NCI-H2107 treated with DMSO at 0.1 percent for 48 hours (cell line): ENCODE results near the gene TRIM66.
A peak's percentile ranks its signal among the peaks of the same experiment; 100 is the strongest.

Experiments used
- DNase-seq: peaks from one replicate; lab custom pipeline; 2025; ENCODE audit not compliant: unreplicated experiment; lab: John Stamatoyannopoulos, UW

The TRIM66 gene

GRCh38 chr11:8614497-8614896 lies 68.0 kb downstream of the TRIM66 start:
- no peak for DNase-seq

- DNase-seq, result no peak
These were observed 69.4 kb downstream of the TRIM66 start for GRCh38 chr11:8613036-8613435.

GRCh38 chr11:8612522-8612921 lies 69.9 kb downstream of the TRIM66 start:
- DNase-seq, result no peak

- peak; percentile 70 for DNase-seq
These were observed 71.8 kb downstream of the TRIM66 start for GRCh38 chr11:8610532-8611116.

GRCh38 chr11:8608652-8609051 lies 73.8 kb downstream of the TRIM66 start:
- no peak for DNase-seq

- no peak for DNase-seq
These were observed 76.4 kb downstream of the TRIM66 start for GRCh38 chr11:8605971-8606563.

GRCh38 chr11:8604078-8604723 lies 78.3 kb downstream of the TRIM66 start:
- no peak for DNase-seq

GRCh38 chr11:8603696-8604077 lies 78.8 kb downstream of the TRIM66 start:
- DNase-seq, result no peak

GRCh38 chr11:8601376-8602133 lies 80.9 kb downstream of the TRIM66 start:
- DNase-seq, result no peak

- no peak for DNase-seq
These were observed 84.0 kb downstream of the TRIM66 start for GRCh38 chr11:8598506-8598905.

- peak; percentile 51 for DNase-seq
These were observed 85.3 kb downstream of the TRIM66 start for GRCh38 chr11:8597182-8597581.

GRCh38 chr11:8596504-8597046 lies 85.9 kb downstream of the TRIM66 start:
- no peak for DNase-seq

GRCh38 chr11:8593935-8594909 lies 88.2 kb downstream of the TRIM66 start, which contains the start of gene STK33:
STK33 (minus strand) TSS chr11:8594228; CDS start chr11:8474905, 119,323 bp downstream.
- peak; percentile 90 for DNase-seq

GRCh38 chr11:8593455-8593854 lies 89.0 kb downstream of the TRIM66 start:
- DNase-seq, result no peak

- DNase-seq, result no peak
These were observed 94.5 kb downstream of the TRIM66 start for GRCh38 chr11:8587915-8588314.

GRCh38 chr11:8586805-8587204 lies 95.7 kb downstream of the TRIM66 start:
- DNase-seq, result no peak

GRCh38 chr11:8586184-8586583 lies 96.3 kb downstream of the TRIM66 start:
- DNase-seq, result no peak

GRCh38 chr11:8584511-8584910 lies 98.0 kb downstream of the TRIM66 start:
- DNase-seq, result no peak

GRCh38 chr11:8584082-8584481 lies 98.4 kb downstream of the TRIM66 start:
- no peak for DNase-seq

GRCh38 chr11:8581300-8581699 lies 101.2 kb downstream of the TRIM66 start:
- no peak for DNase-seq
